Naive B cell (primary cell): ENCODE measurements around the gene EXOC4. TPM values are rescaled to one million over a fixed set of nuclear protein-coding genes. Genes with fewer than 3 reads are reported as not detected.

Source experiments
- ATAC-seq, 2 donors: fragments of 150-1000 bp; cut with Tn5 transposase; 2 replicates each; pipeline ENCODE4 v1.10.0; 2021; ENCODE audit warnings: low read depth in 2 of 2, mild to moderate bottlenecking in 2 of 2, moderate library complexity in 2 of 2
- DNase-seq: peaks from one replicate; pipeline ENCODE4 v3.0.0; 2022
- H3K27ac Mint-ChIP-seq, 6 donors: one replicate each; pipeline ENCODE4 v1.8.0; 2020 to 2022; ENCODE audit warnings: mild to moderate bottlenecking in 6 of 6, mixed read lengths in 6 of 6, moderate library complexity in 5 of 6, inconsistent platforms in 2 of 6
- H3K27me3 Mint-ChIP-seq, 3 donors: one replicate each; pipeline ENCODE4 v1.8.0; 2021 to 2022; ENCODE audit warnings: mixed read lengths in 3 of 3, mild to moderate bottlenecking in 1 of 3
- H3K36me3 Mint-ChIP-seq, 2 donors: one replicate each; pipeline ENCODE4 v1.8.0; 2020 to 2022; ENCODE audit warnings: mixed read lengths in 2 of 2, inconsistent platforms in 1 of 2, mild to moderate bottlenecking in 1 of 2
- H3K4me1 Mint-ChIP-seq, 3 donors: one replicate each; pipeline ENCODE4 v1.8.0; 2020 to 2022; ENCODE audit warnings: mixed read lengths in 3 of 3, inconsistent platforms in 1 of 3, mild to moderate bottlenecking in 1 of 3, moderate library complexity in 1 of 3
- H3K4me3 Mint-ChIP-seq, 8 donors: one replicate each; pipeline ENCODE4 v1.8.0; 2020 to 2022; ENCODE audit warnings: mild to moderate bottlenecking in 8 of 8, mixed read lengths in 8 of 8, moderate library complexity in 8 of 8, inconsistent platforms in 2 of 8
- H3K9me3 Mint-ChIP-seq, 7 donors: one replicate each; pipeline ENCODE4 v1.8.0; 2020 to 2022; ENCODE audit warnings: mixed read lengths in 7 of 7, mild to moderate bottlenecking in 5 of 7, inconsistent platforms in 2 of 7, moderate library complexity in 1 of 7
- polyA plus RNA-seq, 6 donors: library from polyadenylated mRNA; unstranded; fragments of 300-500 nt; fragmentation: Illumina TruSeq; gene quantifications; one replicate each; pipeline ENCODE4 v1.2.3, GENCODE V29; 2021; ENCODE audit warnings: low read depth in 6 of 6

EXOC4 gene
- polyA plus RNA-seq, 6 donors from 2014 or later, result 39.9 to 59.7 (median 47.2) TPM

DNA sequence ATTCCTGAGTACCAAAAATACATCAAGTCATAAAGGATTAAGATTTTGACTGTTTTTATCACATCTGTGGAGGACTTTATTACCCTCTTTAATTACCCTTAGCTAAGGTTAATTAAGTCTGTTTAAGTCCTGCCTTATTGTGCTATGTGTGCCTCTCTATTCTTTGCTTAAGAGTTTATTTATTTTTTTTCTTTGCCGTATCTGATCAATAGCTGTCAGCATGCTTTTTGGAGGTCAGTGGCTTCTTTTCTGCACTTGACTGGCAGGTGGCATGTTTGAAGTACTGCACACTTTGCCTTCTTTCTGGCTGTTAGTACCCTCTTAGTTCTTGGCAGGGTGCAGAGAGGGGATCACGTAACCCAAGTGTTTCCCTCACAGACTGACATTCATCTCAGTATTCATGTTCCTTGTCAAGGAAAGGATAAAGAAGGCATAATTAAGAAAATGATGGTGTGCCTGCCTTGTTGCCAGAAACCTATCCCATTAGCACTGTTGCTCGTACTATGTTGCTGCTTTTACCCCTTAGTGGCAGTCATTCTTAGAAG lies 225.8 kb downstream of the EXOC4 start:
- Mint-ChIP-seq H3K4me1 (peaks cover 0 to 18% (median 10%) of the 10 kb centered on the region in 3 donors), H3K9me3 (peaks cover 0 to 4% (median 2%) of the 10 kb centered on the region in 7 donors), H3K27ac (peak overlapping the region in 1 of 6 donors; percentile 8), H3K36me3 (peaks cover 12 to 41% of the 10 kb centered on the region in 2 donors), H3K4me3 (no peak overlapping the region), H3K27me3 (no peaks in the 10 kb centered on the region)
- ATAC-seq (no peak), DNase-seq (no peak)

- Mint-ChIP-seq H3K27ac (peak overlapping the region in 1 of 6 donors; percentile 9), H3K4me3 (no peak overlapping the region), H3K9me3 (no peaks in the 10 kb centered on the region), H3K4me1 (peaks cover 0 to 15% (median 9%) of the 10 kb centered on the region in 3 donors), H3K36me3 (peaks cover 20 to 50% of the 10 kb centered on the region in 2 donors), H3K27me3 (no peaks in the 10 kb centered on the region)
- no peak for DNase-seq
- no peak for ATAC-seq
Observed at GRCh38 chr7:133479456-133480065, 226.7 kb downstream of the EXOC4 start.

- no peak overlapping the region for H3K4me3 Mint-ChIP-seq
- no peak for DNase-seq
Observed at GRCh38 chr7:133480868-133481267, 228.0 kb downstream of the EXOC4 start.

DNA sequence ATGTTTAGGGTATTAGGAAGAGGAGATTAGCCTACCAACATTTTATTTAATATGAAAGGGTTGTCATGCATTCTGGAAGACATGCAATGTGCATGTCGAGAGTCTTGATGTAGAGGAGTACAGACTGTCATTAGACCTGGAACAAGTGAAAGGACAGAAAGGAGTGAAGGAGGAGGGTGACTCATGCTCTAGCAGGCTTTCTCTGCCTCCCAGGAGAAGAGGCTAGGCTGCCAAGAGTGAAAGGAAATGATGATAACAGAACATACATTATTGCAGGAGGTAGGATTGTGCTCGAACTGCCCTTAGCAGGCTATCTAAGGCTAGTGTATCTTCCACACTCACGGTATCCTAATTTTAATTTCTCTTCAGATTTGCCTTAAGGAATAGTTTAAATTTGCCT lies 228.8 kb downstream of the EXOC4 start:
- Mint-ChIP-seq H3K4me3 (no peak overlapping the region), H3K4me1 (peaks cover 0 to 10% (median 0%) of the 10 kb centered on the region in 3 donors), H3K27me3 (no peaks in the 10 kb centered on the region), H3K27ac (no peak overlapping the region), H3K9me3 (no peaks in the 10 kb centered on the region), H3K36me3 (peaks cover 30 to 50% of the 10 kb centered on the region in 2 donors)
- DNase-seq (no peak), ATAC-seq (no peak)

More at GRCh38 chr7:133480868-133481267, 228.0 kb downstream of the EXOC4 start:
- H3K36me3 Mint-ChIP-seq, result peaks cover 30 to 53% of the 10 kb centered on the region in 2 donors
- no peak for ATAC-seq
- peak overlapping the region in 2 of 6 donors; percentile 49 to 72 for H3K27ac Mint-ChIP-seq
- no peaks in the 10 kb centered on the region for H3K27me3 Mint-ChIP-seq
- no peaks in the 10 kb centered on the region for H3K9me3 Mint-ChIP-seq
- peaks cover 0 to 10% (median 0%) of the 10 kb centered on the region in 3 donors for H3K4me1 Mint-ChIP-seq

- DNase-seq (no peak), ATAC-seq (no peak)
- H3K27me3 Mint-ChIP-seq, result no peaks in the 10 kb centered on the region
- H3K36me3 Mint-ChIP-seq, result peaks cover 30 to 47% of the 10 kb centered on the region in 2 donors
- H3K27ac Mint-ChIP-seq, result no peak overlapping the region
- no peak overlapping the region for H3K4me3 Mint-ChIP-seq
- H3K4me1 Mint-ChIP-seq, result peaks cover 0 to 10% (median 0%) of the 10 kb centered on the region in 3 donors
- H3K9me3 Mint-ChIP-seq, result no peaks in the 10 kb centered on the region
Observed at GRCh38 chr7:133482599-133482998, 229.7 kb downstream of the EXOC4 start.

- H3K4me1 Mint-ChIP-seq, result peaks cover 0 to 10% (median 0%) of the 10 kb centered on the region in 3 donors
- peak overlapping the region in 2 of 6 donors; percentile 0 to 53 for H3K27ac Mint-ChIP-seq
- peaks cover 0 to 3% (median 0%) of the 10 kb centered on the region in 7 donors for H3K9me3 Mint-ChIP-seq
- no peak overlapping the region for H3K4me3 Mint-ChIP-seq
- DNase-seq (no peak), ATAC-seq (no peak)
- H3K36me3 Mint-ChIP-seq, result peaks cover 30 to 46% of the 10 kb centered on the region in 2 donors
- H3K27me3 Mint-ChIP-seq, result no peaks in the 10 kb centered on the region
Observed at GRCh38 chr7:133484086-133484485, 231.2 kb downstream of the EXOC4 start.

DNA sequence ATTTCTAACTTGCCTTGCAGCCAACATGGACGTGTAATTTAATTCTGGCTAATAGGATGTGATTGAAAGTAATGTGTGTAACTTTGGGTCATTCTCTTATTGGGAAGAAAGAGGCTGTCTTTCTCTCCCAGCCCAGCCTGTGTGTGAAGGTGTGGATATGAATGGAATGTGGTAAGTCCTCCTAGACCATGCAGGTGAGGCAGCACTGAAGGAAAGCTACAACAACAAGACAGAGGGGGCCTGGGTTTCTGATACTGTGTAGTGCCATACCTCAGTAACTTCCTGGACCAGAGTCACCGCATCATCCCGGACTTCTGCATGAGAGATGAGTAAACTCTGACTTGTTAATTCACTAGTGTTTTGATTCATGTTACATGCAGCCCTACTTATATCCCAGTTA lies 237.0 kb downstream of the EXOC4 start:
- peaks cover 17 to 20% of the 10 kb centered on the region in 2 donors for H3K36me3 Mint-ChIP-seq
- no peaks in the 10 kb centered on the region for H3K27me3 Mint-ChIP-seq
- DNase-seq (no peak), ATAC-seq (no peak)
- H3K9me3 Mint-ChIP-seq, result peaks cover 0 to 4% (median 0%) of the 10 kb centered on the region in 7 donors
- no peak overlapping the region for H3K27ac Mint-ChIP-seq
- H3K4me1 Mint-ChIP-seq, result no peaks in the 10 kb centered on the region
- no peak overlapping the region for H3K4me3 Mint-ChIP-seq

GRCh38 chr7:133491201-133491691 lies 238.4 kb downstream of the EXOC4 start:
- Mint-ChIP-seq H3K27ac (no peak overlapping the region), H3K27me3 (no peaks in the 10 kb centered on the region), H3K9me3 (peaks cover 0 to 4% (median 0%) of the 10 kb centered on the region in 7 donors), H3K4me3 (no peak overlapping the region), H3K36me3 (peaks cover 11 to 19% of the 10 kb centered on the region in 2 donors), H3K4me1 (no peaks in the 10 kb centered on the region)
- ATAC-seq, result no peak
- DNase-seq, result no peak

DNA sequence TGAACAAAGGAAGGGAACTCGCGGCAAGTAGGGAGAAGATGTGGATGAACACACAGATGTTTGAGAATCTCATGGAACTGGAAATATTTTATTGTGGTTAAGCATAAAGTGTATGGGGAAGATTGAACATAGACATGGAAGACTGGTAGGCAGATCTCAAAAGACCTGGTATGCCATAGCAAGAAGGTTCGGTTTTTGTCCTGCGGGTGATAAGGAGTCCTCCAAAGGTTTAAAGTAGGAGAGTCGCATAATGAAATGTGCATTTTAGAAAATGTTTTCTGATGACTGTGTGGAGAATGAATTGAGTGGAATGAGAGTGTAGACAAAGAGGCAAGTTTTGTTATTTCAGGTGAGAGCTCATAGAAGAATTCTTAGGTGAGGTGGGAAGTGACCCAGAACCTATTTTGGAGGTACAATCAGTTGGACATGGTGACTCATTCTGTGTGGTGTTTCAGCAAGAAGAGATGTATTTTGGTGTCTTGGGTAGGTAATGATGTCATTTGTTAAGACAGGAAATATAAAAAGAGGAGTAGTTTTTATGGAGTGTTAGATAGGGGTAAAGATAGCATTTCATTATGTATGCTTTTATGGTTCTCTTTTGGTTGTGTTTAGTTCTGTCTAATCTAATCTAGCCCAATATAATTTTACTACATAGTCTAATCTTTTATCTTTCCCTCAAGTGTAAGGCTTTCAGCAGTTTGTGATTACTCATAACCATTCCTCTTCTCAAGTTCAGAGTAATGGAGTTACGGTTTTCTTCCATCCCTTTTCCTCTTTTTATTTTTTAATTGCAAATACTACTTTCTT lies 239.2 kb downstream of the EXOC4 start:
- no peak overlapping the region for H3K4me3 Mint-ChIP-seq
- ATAC-seq (no peak), DNase-seq (no peak)
- no peaks in the 10 kb centered on the region for H3K27me3 Mint-ChIP-seq
- H3K36me3 Mint-ChIP-seq, result peaks cover 15 to 24% of the 10 kb centered on the region in 2 donors
- no peaks in the 10 kb centered on the region for H3K4me1 Mint-ChIP-seq
- no peak overlapping the region for H3K27ac Mint-ChIP-seq
- peaks cover 0 to 4% (median 0%) of the 10 kb centered on the region in 7 donors for H3K9me3 Mint-ChIP-seq

DNA sequence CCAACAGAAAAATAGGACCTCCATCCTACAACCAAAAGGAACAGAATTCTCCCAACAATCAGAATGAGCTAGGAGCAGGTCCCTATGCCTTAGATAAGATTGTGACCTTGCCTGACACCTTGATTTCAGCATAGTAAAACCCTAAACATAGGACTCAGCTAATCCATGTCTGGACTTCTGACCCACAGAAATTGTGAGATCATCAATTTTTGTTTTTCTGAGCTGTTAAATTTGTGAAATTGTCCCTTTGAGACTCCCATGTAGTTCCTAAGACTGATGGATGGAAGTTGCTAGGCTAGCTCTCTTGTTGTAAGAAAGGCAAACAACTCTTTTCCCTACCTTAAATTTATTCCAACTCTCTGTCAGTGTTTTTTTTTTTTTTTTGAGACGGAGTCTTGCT lies 244.2 kb downstream of the EXOC4 start:
- ATAC-seq (no peak), DNase-seq (no peak)
- H3K9me3 Mint-ChIP-seq, result peaks cover 0 to 4% (median 0%) of the 10 kb centered on the region in 7 donors
- H3K27me3 Mint-ChIP-seq, result no peaks in the 10 kb centered on the region
- no peak overlapping the region for H3K27ac Mint-ChIP-seq
- H3K36me3 Mint-ChIP-seq, result peaks cover 14 to 15% of the 10 kb centered on the region in 2 donors
- H3K4me1 Mint-ChIP-seq, result peaks cover 0 to 9% (median 0%) of the 10 kb centered on the region in 3 donors
- no peak overlapping the region for H3K4me3 Mint-ChIP-seq

DNA sequence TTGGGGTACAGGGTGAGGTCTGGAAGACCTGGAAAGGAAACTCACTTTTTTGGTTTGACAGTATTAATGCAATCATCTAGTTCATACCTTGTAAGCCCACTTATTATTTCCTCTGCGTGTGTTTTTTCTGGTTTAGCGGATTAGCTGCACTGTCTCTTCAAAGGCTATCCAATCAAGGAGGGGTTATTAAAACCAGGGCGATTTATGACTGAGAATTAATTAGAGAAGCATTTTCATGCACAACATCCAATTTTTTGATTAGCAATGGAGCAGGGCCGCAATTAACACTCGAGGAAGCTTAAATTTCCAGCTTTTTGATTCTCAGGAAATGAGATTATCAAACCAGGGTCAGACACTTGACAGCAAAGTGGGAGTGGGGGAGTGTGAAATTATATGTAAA lies 248.9 kb downstream of the EXOC4 start:
- Mint-ChIP-seq H3K36me3 (no peaks in the 10 kb centered on the region), H3K9me3 (no peaks in the 10 kb centered on the region), H3K4me1 (peaks cover 0 to 9% (median 0%) of the 10 kb centered on the region in 3 donors), H3K27me3 (no peaks in the 10 kb centered on the region), H3K4me3 (no peak overlapping the region), H3K27ac (peak overlapping the region in 1 of 6 donors; percentile 54)
- ATAC-seq, result no peak
- no peak for DNase-seq

DNA sequence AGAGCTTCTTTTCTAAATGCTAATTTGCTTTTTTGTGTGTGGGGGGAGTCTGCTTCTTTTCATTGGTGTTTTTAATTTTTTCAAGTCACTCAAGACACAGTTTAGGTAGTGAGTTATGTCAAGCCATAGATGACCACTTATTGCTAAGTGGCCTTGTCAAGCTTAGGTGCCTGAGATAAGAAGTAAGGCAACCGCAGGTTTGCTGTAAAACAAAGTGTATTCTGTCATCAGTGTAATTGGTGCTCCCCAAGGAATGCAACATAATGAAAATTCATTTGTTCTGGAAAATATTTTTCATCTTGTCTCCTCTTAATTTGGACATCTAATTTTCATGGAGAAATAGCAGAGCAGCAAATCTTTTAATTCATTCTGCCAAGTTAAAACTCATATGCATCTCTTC lies 249.6 kb downstream of the EXOC4 start:
- no peak for ATAC-seq
- no peaks in the 10 kb centered on the region for H3K27me3 Mint-ChIP-seq
- DNase-seq, result no peak
- H3K9me3 Mint-ChIP-seq, result no peaks in the 10 kb centered on the region
- H3K36me3 Mint-ChIP-seq, result peaks cover 0 to 2% of the 10 kb centered on the region in 2 donors
- no peak overlapping the region for H3K4me3 Mint-ChIP-seq
- H3K27ac Mint-ChIP-seq, result no peak overlapping the region
- peaks cover 0 to 9% (median 0%) of the 10 kb centered on the region in 3 donors for H3K4me1 Mint-ChIP-seq

GRCh38 chr7:133502972-133503371 lies 250.1 kb downstream of the EXOC4 start:
- no peaks in the 10 kb centered on the region for H3K9me3 Mint-ChIP-seq
- no peak overlapping the region for H3K27ac Mint-ChIP-seq
- no peak overlapping the region for H3K4me3 Mint-ChIP-seq
- DNase-seq, result no peak
- H3K36me3 Mint-ChIP-seq, result peaks cover 0 to 4% of the 10 kb centered on the region in 2 donors
- ATAC-seq, result no peak
- H3K4me1 Mint-ChIP-seq, result peaks cover 0 to 9% (median 0%) of the 10 kb centered on the region in 3 donors
- H3K27me3 Mint-ChIP-seq, result no peaks in the 10 kb centered on the region
